Measurements from ENCODE around the gene SERPIND1. TPM values are rescaled to one million over a fixed set of nuclear protein-coding genes. Genes with fewer than 3 reads are reported as not detected.
A peak's percentile ranks its signal among the peaks of the same experiment; 100 is the strongest.

Gene SERPIND1
- total RNA-seq, 1 experiment from 2014 or later = 1.3 TPM

DNA sequence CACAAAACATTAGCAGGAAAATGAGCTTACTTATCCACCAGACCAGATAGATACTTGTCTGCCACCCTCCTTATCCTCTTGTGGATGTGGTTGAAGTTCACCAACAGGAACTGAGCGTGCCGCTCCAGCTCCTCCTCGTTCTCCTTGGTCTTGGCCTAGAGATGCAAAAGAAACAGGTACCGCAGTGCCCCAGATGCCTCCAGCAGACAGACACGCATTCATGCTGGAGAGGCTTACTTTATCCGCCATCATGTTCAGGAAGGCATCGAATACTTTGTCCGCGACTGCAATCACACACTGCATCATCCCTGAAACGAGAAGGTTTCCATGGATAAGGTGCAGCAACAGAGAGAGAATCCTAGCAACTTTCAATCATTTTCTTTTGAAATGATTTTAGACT, 21.0 kb upstream of the SERPIND1 start:
- H3K27me3 ChIP-seq (replicated peaks; ENCODE audit: control insufficient read depth, insufficient read depth, low read length) = no peaks in the 10 kb centered on the region
- Mint-ChIP-seq H3K4me3 (ENCODE audit: unreplicated experiment) (no peak overlapping the region), H3K4me1 (ENCODE audit: low read depth, unreplicated experiment) (no peaks in the 10 kb centered on the region), H3K27ac (ENCODE audit: unreplicated experiment) (no peak overlapping the region), H3K36me3 (ENCODE audit: insufficient read depth, unreplicated experiment) (peaks cover 20% of the 10 kb centered on the region), H3K27me3 (ENCODE audit: insufficient read depth, unreplicated experiment) (no peaks in the 10 kb centered on the region), H3K9me3 (ENCODE audit: unreplicated experiment) (no peaks in the 10 kb centered on the region)
- TF ChIP-seq, protein P1, sequence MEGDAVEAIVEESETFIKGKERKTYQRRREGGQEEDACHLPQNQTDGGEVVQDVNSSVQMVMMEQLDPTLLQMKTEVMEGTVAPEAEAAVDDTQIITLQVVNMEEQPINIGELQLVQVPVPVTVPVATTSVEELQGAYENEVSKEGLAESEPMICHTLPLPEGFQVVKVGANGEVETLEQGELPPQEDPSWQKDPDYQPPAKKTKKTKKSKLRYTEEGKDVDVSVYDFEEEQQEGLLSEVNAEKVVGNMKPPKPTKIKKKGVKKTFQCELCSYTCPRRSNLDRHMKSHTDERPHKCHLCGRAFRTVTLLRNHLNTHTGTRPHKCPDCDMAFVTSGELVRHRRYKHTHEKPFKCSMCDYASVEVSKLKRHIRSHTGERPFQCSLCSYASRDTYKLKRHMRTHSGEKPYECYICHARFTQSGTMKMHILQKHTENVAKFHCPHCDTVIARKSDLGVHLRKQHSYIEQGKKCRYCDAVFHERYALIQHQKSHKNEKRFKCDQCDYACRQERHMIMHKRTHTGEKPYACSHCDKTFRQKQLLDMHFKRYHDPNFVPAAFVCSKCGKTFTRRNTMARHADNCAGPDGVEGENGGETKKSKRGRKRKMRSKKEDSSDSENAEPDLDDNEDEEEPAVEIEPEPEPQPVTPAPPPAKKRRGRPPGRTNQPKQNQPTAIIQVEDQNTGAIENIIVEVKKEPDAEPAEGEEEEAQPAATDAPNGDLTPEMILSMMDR (IDR thresholded peaks at IDR 0.05; ENCODE audit: insufficient read depth in 1 of 2, low read depth in 1 of 2, low read length in 1 of 2, severe bottlenecking in 1 of 2, unreplicated experiment in 1 of 2) = no peak
- H3K4me3 ChIP-seq (ENCODE audit: low read depth, low read length) = no peak overlapping the region
- CTCF ChIA-PET = no interaction called here
- DNase-seq = no peak
- no TSS peak for BruUV-seq (replicated peaks)
- no peaks in the 10 kb centered on the region for H3K9me3 ChIP-seq
- POLR2A ChIA-PET = no interaction called here
- intact Hi-C loops (cut with micrococcal nuclease; ENCODE audit: unreplicated experiment) = no loop called here
- no peaks in the 10 kb centered on the region for H3K4me1 ChIP-seq
- H3K36me3 ChIP-seq (ENCODE audit: control insufficient read depth, insufficient read depth, low read length) = no peaks in the 10 kb centered on the region

DNA sequence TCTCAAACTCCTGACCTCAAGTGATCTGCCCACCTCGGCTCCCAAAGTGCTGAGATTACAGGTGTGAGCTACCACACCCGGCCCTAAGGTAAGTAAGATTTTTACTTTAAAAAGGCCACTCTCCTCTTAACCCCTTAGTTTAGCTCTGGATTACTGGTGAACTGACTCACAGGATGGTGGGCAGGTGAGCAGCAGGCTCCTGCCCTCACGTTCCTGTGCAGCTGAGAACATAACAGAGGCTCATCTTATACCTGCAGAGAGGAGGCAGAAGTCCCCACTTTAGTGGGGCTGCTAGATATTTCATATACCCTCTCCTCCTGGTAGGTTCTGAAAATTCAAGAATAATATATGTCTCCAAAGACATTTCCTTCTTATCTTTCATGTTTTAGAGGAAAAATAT, 17.1 kb upstream of the SERPIND1 start:
- H3K27ac Mint-ChIP-seq (ENCODE audit: unreplicated experiment) = no peak overlapping the region
- no peaks in the 10 kb centered on the region for H3K27me3 ChIP-seq (replicated peaks; ENCODE audit: control insufficient read depth, insufficient read depth, low read length)
- H3K4me1 Mint-ChIP-seq (ENCODE audit: low read depth, unreplicated experiment) = no peaks in the 10 kb centered on the region
- H3K4me3 ChIP-seq (ENCODE audit: low read depth, low read length) = no peak overlapping the region
- BruUV-seq (replicated peaks) = no TSS peak
- TF ChIP-seq, protein P1 (IDR thresholded peaks at IDR 0.05; ENCODE audit: insufficient read depth in 1 of 2, low read depth in 1 of 2, low read length in 1 of 2, severe bottlenecking in 1 of 2, unreplicated experiment in 1 of 2) = no peak
- H3K4me3 Mint-ChIP-seq (ENCODE audit: unreplicated experiment) = no peak overlapping the region
- ChIA-PET CTCF (interaction anchor here (0.7 kb wide), 1 partner anchor 23 kb away, joined by 3 read pairs; no protein-coding TSS in a partner anchor), POLR2A (interaction anchor here (0.6 kb wide), 1 partner anchor 30 kb away, joined by 3 read pairs; no protein-coding TSS in a partner anchor)
- H3K9me3 Mint-ChIP-seq (ENCODE audit: unreplicated experiment) = no peaks in the 10 kb centered on the region
- H3K36me3 ChIP-seq (ENCODE audit: control insufficient read depth, insufficient read depth, low read length) = no peaks in the 10 kb centered on the region; the same call in 1 of the 2 replicates
- intact Hi-C loops (cut with micrococcal nuclease; ENCODE audit: unreplicated experiment) = no loop called here
- no peaks in the 10 kb centered on the region for H3K4me1 ChIP-seq
- peaks cover 27% of the 10 kb centered on the region for H3K36me3 Mint-ChIP-seq (ENCODE audit: insufficient read depth, unreplicated experiment)
- H3K27me3 Mint-ChIP-seq (ENCODE audit: insufficient read depth, unreplicated experiment) = no peaks in the 10 kb centered on the region
- H3K9me3 ChIP-seq = no peaks in the 10 kb centered on the region
- DNase-seq = no peak

DNA sequence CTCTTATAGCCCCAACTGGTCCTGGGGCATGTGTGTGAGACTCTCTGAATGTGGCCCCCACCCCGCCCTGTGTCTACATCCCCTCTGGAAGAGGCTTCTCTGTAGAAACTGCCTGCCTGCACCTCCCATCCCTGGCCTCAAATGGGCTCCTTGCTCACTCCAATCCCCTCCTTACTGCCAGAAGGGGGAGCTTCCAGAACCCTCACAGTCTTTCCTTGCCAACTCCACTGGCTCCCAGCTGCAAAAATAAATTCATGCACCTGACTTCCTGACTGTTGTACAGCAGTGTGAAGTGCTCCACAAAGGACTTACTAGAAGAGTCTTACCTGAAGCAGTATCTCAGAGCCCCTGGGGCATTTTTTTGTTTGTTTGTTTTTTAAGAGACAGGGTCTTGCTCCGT, 15.2 kb upstream of the SERPIND1 start:
- no peaks in the 10 kb centered on the region for H3K9me3 ChIP-seq
- no peaks in the 10 kb centered on the region for H3K4me1 ChIP-seq
- H3K9me3 Mint-ChIP-seq (ENCODE audit: unreplicated experiment) = no peaks in the 10 kb centered on the region
- intact Hi-C loops (cut with micrococcal nuclease; ENCODE audit: unreplicated experiment) = no loop called here
- DNase-seq = no peak
- ChIA-PET CTCF (interaction anchor here (1.1 to 1.4 kb wide), 4 partner anchors 19 to 251 kb away, joined by 3 to 7 read pairs (median 4); no protein-coding TSS in a partner anchor), POLR2A (no interaction called here)
- H3K27me3 ChIP-seq (replicated peaks; ENCODE audit: control insufficient read depth, insufficient read depth, low read length) = no peaks in the 10 kb centered on the region
- H3K4me3 ChIP-seq (ENCODE audit: low read depth, low read length) = no peak overlapping the region
- BruUV-seq (replicated peaks) = no TSS peak
- H3K4me3 Mint-ChIP-seq (ENCODE audit: unreplicated experiment) = no peak overlapping the region
- no peaks in the 10 kb centered on the region; the same call in 1 of the 2 replicates for H3K36me3 ChIP-seq (ENCODE audit: control insufficient read depth, insufficient read depth, low read length)
- H3K4me1 Mint-ChIP-seq (ENCODE audit: low read depth, unreplicated experiment) = no peaks in the 10 kb centered on the region
- no peak overlapping the region for H3K27ac Mint-ChIP-seq (ENCODE audit: unreplicated experiment)
- no peaks in the 10 kb centered on the region for H3K27me3 Mint-ChIP-seq (ENCODE audit: insufficient read depth, unreplicated experiment)
- TF ChIP-seq, protein P1 (IDR thresholded peaks at IDR 0.05; ENCODE audit: insufficient read depth in 1 of 2, low read depth in 1 of 2, low read length in 1 of 2, severe bottlenecking in 1 of 2, unreplicated experiment in 1 of 2) = peak in 1 of 2 experiments; percentile 46
- peaks cover 27% of the 10 kb centered on the region for H3K36me3 Mint-ChIP-seq (ENCODE audit: insufficient read depth, unreplicated experiment)
